OCI-LY1 (cell line): ENCODE results near the gene SHC3.

ENCODE experiments used
- H2AFZ ChIP-seq: fragments of 200-600 bp; sonication (generic), shearing (Covaris generic); 2 replicates; pipeline ENCODE4 v1.6.0; 2014; ENCODE audit warnings: antibody characterized with exemption, mild to moderate bottlenecking, low read length
- H3F3A ChIP-seq: fragments of 200-600 bp; sonication (generic), shearing (Covaris generic); 2 replicates; pipeline ENCODE4 v1.6.0; 2014; ENCODE audit warnings: mild to moderate bottlenecking, antibody characterized with exemption, low read length, moderate library complexity; ENCODE audit not compliant: insufficient read depth
- H3K27ac ChIP-seq: fragments of 200-600 bp; sonication (generic); 2 replicates; pipeline ENCODE4 v1.5.1; 2014; ENCODE audit warnings: low read length, mixed run types, mild to moderate bottlenecking, low read depth; ENCODE audit not compliant: poor library complexity, severe bottlenecking
- H3K27me3 ChIP-seq: fragments of 200-600 bp; sonication (generic); 2 replicates; pipeline ENCODE4 v1.6.0; 2014; ENCODE audit warnings: antibody characterized with exemption, mild to moderate bottlenecking, low read length, moderate library complexity; ENCODE audit not compliant: insufficient read depth
- H3K36me3 ChIP-seq: fragments of 200-600 bp; sonication (generic); 2 replicates; pipeline ENCODE4 v1.6.1; 2014; ENCODE audit warnings: mild to moderate bottlenecking, antibody characterized with exemption, low read length, moderate library complexity, mixed read lengths; ENCODE audit not compliant: insufficient read depth
- H3K4me1 ChIP-seq: fragments of 200-600 bp; sonication (generic); 2 replicates; pipeline ENCODE4 v1.5.1; 2014; ENCODE audit warnings: mild to moderate bottlenecking, low read length, moderate library complexity; ENCODE audit not compliant: insufficient read depth, severe bottlenecking
- H3K4me2 ChIP-seq: fragments of 200-600 bp; sonication (generic), shearing (Covaris generic); 2 replicates; pipeline ENCODE4 v1.6.1; 2014; ENCODE audit warnings: low read length
- H3K4me3 ChIP-seq: fragments of 200-600 bp; sonication (generic); 2 replicates; pipeline ENCODE4 v1.5.1; 2014; ENCODE audit warnings: low read length, low read depth, mild to moderate bottlenecking, mixed read lengths; ENCODE audit not compliant: poor library complexity, severe bottlenecking
- H3K79me2 ChIP-seq: fragments of 200-600 bp; shearing (Covaris generic); 2 replicates; pipeline ENCODE4 v1.6.1; 2016; ENCODE audit warnings: mixed run types, low read length, mixed read lengths; ENCODE audit not compliant: insufficient read depth
- H3K9ac ChIP-seq: fragments of 200-600 bp; sonication (generic), shearing (Covaris generic); 2 replicates; pipeline ENCODE4 v1.6.1; 2014; ENCODE audit warnings: mild to moderate bottlenecking, low read length, mixed read lengths
- H3K9me2 ChIP-seq: fragments of 200-600 bp; sonication (generic), shearing (Covaris generic); 2 replicates; pipeline ENCODE4 v1.6.1; 2014; ENCODE audit warnings: low read depth, mild to moderate bottlenecking, low read length, mixed read lengths
- H3K9me3 ChIP-seq: fragments of 200-600 bp; shearing (Covaris generic); 2 replicates; pipeline ENCODE4 v1.6.1; 2014; ENCODE audit warnings: low read length, mixed read lengths
- H4K20me1 ChIP-seq: fragments of 200-600 bp; sonication (generic), shearing (Covaris generic); 2 replicates; pipeline ENCODE4 v1.6.0; 2016; ENCODE audit warnings: mild to moderate bottlenecking, low read length; ENCODE audit not compliant: insufficient read depth
- CTCF ChIP-seq: fragments of 200-600 bp; sonication (generic), shearing (Covaris generic); IDR thresholded peaks from 2 replicates; pipeline ENCODE4 v1.5.1; 2017; ENCODE audit warnings: mild to moderate bottlenecking, antibody characterized with exemption, low read length, moderate library complexity, mixed read lengths
- EZH2 ChIP-seq: fragments of 200-600 bp; sonication (generic), shearing (Covaris generic); IDR thresholded peaks from 2 replicates; pipeline ENCODE4 v1.8.0; 2017; ENCODE audit warnings: borderline replicate concordance, mixed run types, mild to moderate bottlenecking, antibody characterized with exemption, low read length, moderate library complexity, mixed read lengths

Gene SHC3

DNA sequence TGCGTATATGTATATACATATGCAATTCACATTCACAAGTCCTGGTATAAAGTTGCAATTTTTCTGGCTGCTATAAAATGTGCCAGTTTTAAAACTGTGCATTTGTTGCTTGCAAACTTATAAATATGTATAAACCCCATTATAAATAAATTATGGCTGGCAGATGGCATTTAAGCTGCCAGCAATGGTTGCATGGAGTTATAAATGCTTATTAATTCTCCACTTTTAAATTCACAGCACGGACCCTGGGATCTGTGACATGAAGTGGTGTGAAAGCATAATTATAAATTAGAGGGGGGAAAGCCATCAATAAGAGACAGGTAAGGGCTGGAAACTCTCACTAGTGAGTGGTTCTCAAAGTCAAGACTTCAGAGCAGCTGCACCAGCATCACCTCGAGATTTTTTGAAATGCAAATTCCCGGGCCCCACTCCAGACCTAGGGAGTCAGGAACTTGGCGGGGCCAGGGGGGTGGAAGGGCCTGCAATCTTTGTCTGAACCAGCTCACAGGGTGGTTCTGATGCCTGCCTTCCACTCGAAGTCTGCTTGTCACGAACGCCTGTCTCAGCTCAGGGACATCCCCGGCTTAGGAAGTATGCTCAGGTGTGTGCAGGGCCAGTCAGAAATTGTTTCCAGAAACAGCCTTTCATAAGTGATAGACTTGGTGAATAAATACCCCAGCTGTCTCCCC, 170.4 kb downstream of the SHC3 start:
- Histone ChIP-seq H3K79me2 (no peaks in the 10 kb centered on the region), H3K4me1 (peaks cover 9% of the 10 kb centered on the region), H3K9me2 (no peaks in the 10 kb centered on the region), H3F3A (no peaks in the 10 kb centered on the region), H3K4me3 (no peak overlapping the region), H4K20me1 (no peaks in the 10 kb centered on the region), H3K4me2 (no peak overlapping the region), H3K27me3 (peaks cover 4% of the 10 kb centered on the region; the same call in 1 of the 2 replicates), H3K9ac (no peak overlapping the region), H3K27ac (no peak overlapping the region), H2AFZ (no peak overlapping the region), H3K9me3 (no peaks in the 10 kb centered on the region), H3K36me3 (no peaks in the 10 kb centered on the region; the same call in 1 of the 2 replicates)
- TF ChIP-seq CTCF (no peak), EZH2 (no peak)

DNA sequence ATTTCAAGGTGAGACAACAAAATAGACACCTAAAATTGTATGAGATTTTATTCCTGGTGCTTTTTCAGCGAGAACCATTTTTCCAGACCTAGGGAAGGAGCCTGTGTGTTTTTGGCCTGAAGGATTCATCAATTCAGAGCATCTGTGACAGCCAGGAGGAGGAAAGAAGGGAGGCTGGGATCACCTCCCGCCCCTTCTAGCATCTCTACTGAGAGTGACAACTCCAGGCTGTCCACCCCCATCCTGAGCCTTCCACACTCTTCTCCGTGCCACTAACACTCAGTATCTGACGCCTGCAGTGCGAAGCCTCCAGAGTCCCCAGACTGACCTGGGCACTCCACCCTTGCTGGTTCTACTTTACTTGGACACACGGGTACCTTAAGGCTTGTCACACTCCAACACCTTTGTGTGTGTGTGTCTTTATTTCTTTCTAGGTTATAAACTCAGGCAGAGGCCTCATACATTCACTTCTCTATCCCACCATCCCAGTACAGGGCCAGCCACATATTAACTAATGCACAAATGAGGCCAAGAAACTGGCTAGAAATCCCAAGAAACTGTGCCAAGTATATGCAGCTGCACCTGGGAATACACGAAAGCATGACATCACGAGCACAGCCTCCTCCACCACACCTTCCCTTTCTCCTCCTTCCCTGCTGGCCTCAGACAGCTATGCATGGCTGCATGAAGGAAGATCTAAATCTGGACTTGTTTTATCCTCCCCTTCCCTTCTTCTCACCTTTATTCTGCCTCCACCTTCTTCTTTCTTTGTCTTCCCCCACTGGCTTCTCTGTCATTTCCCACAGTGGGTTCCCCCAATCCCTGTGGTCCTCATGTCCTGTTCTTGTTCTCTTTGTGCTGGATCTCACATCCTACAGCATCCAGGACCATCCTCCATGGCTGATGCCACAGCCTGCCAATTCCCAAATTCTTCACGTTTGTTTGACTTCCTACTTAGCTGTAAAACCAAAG, 171.3 kb downstream of the SHC3 start:
- Histone ChIP-seq H3K9me2 (no peaks in the 10 kb centered on the region), H3K4me2 (no peak overlapping the region), H3K27ac (no peak overlapping the region), H3K4me1 (peaks cover 9% of the 10 kb centered on the region), H3K27me3 (no peaks in the 10 kb centered on the region; the same call in 1 of the 2 replicates), H3K9ac (no peak overlapping the region), H2AFZ (no peak overlapping the region), H3K9me3 (no peaks in the 10 kb centered on the region), H3K79me2 (no peaks in the 10 kb centered on the region), H4K20me1 (no peaks in the 10 kb centered on the region), H3F3A (no peaks in the 10 kb centered on the region), H3K36me3 (no peaks in the 10 kb centered on the region; the same call in 1 of the 2 replicates), H3K4me3 (no peak overlapping the region)
- no peak for TF ChIP-seq EZH2
- no peak for TF ChIP-seq CTCF

- Histone ChIP-seq H4K20me1 (no peaks in the 10 kb centered on the region), H3K9me3 (no peaks in the 10 kb centered on the region), H3K27ac (no peak overlapping the region), H3K9ac (no peak overlapping the region), H3K4me1 (peaks cover 10% of the 10 kb centered on the region), H3K4me3 (no peak overlapping the region), H3K36me3 (no peaks in the 10 kb centered on the region; the same call in 1 of the 2 replicates), H3K27me3 (no peaks in the 10 kb centered on the region; the same call in 1 of the 2 replicates), H3K4me2 (no peak overlapping the region), H3F3A (no peaks in the 10 kb centered on the region), H3K9me2 (no peaks in the 10 kb centered on the region), H3K79me2 (no peaks in the 10 kb centered on the region), H2AFZ (no peak overlapping the region)
- TF ChIP-seq CTCF, result no peak
- TF ChIP-seq EZH2, result no peak
Observed at GRCh38 chr9:89006267-89006666, 172.4 kb downstream of the SHC3 start.
